T-cell (primary cell): ENCODE results near the gene ADPRHL1. TPM values are rescaled to one million over a fixed set of nuclear protein-coding genes. Genes with fewer than 3 reads are reported as not detected.

Source experiments
- ATAC-seq, 4 experiments: fragments of 200-7000 bp in 3 of 4; fragments of 150-1000 bp in 1 of 4; cut with Tn5 transposase; replicated peaks in 1 of 4; 1 replicate in 3 of 4; 2 replicates in 1 of 4; pipeline ENCODE4 v1.10.0; 2021; ENCODE audit warnings: moderate library complexity in 3 of 4, mild to moderate bottlenecking in 2 of 4, moderate number of reproducible peaks in 1 of 4
- CTCF ChIA-PET, 2 donors: fragments of 300-600 bp; sonication (Branson Sonifier 250); formaldehyde crosslinking; loops; one replicate each; lab custom pipeline; 2022; ENCODE audit warnings: antibody characterized with exemption in 2 of 2; lab: Charles Lee
- POLR2A ChIA-PET, 2 donors: fragments of 300-600 bp; sonication (Branson Sonifier 250); formaldehyde crosslinking; loops; one replicate each; lab custom pipeline; 2022; ENCODE audit warnings: antibody characterized with exemption in 2 of 2; lab: Charles Lee
- DNase-seq, 35 experiments: peaks; one replicate each; pipeline versions ENCODE4 v3.0.0 to v3.0.0-alpha.2; 2013 to 2023
- H3K27ac ChIP-seq: one replicate; pipeline ENCODE4 v1.5.1; 2013; ENCODE audit warnings: low read length
- H3K27me3 ChIP-seq, 2 experiments: replicated peaks in 1 of 2; 1 replicate in 1 of 2; 2 replicates in 1 of 2; pipeline versions ENCODE4 v1.6.1 to v1.7.0; 2013; ENCODE audit warnings: low read length in 1 of 2, mixed read lengths in 1 of 2; ENCODE audit not compliant: control insufficient read depth in 2 of 2, insufficient read depth in 2 of 2; ENCODE audit errors: extremely low read depth in 1 of 2
- H3K36me3 ChIP-seq, 2 donors: 1 replicate in 1 of 2; 2 replicates in 1 of 2; pipeline versions ENCODE4 v1.6.1 to v1.7.0; 2013; ENCODE audit warnings: low read length in 1 of 2; ENCODE audit not compliant: control insufficient read depth in 2 of 2, insufficient read depth in 1 of 2; ENCODE audit errors: extremely low read depth in 1 of 2
- H3K4me1 ChIP-seq, 2 experiments: 1 replicate in 1 of 2; 2 replicates in 1 of 2; pipeline versions ENCODE4 v1.6.1 to v1.7.0; 2013; ENCODE audit warnings: low read length in 2 of 2, mixed read lengths in 1 of 2; ENCODE audit not compliant: insufficient read depth in 2 of 2, control insufficient read depth in 1 of 2; ENCODE audit errors: extremely low read depth in 1 of 2
- H3K4me3 ChIP-seq, 2 donors: 1 replicate in 1 of 2; 2 replicates in 1 of 2; pipeline versions ENCODE4 v1.5.1 to v1.7.0; 2013; ENCODE audit warnings: mild to moderate bottlenecking in 2 of 2, low read length in 1 of 2, moderate library complexity in 1 of 2; ENCODE audit not compliant: control insufficient read depth in 1 of 2; ENCODE audit errors: extremely low read depth in 1 of 2
- H3K9me3 ChIP-seq: 2 replicates; pipeline ENCODE4 v1.7.0; 2013
- H3K27ac Mint-ChIP-seq, 2 donors: one replicate each; pipeline ENCODE4 v1.8.0; 2020 to 2021; ENCODE audit warnings: mild to moderate bottlenecking in 2 of 2, mixed read lengths in 2 of 2
- H3K27me3 Mint-ChIP-seq, 2 donors: one replicate each; pipeline ENCODE4 v1.8.0; 2021 to 2022; ENCODE audit warnings: mixed read lengths in 2 of 2
- H3K36me3 Mint-ChIP-seq: one replicate; pipeline ENCODE4 v1.8.0; 2021; ENCODE audit warnings: mixed read lengths
- H3K4me1 Mint-ChIP-seq, 3 donors: one replicate each; pipeline ENCODE4 v1.8.0; 2020 to 2022; ENCODE audit warnings: mixed read lengths in 3 of 3, mild to moderate bottlenecking in 1 of 3
- H3K4me3 Mint-ChIP-seq, 3 donors: one replicate each; pipeline ENCODE4 v1.8.0; 2020 to 2022; ENCODE audit warnings: mild to moderate bottlenecking in 3 of 3, mixed read lengths in 3 of 3, moderate library complexity in 3 of 3
- H3K9me3 Mint-ChIP-seq, 3 donors: one replicate each; pipeline ENCODE4 v1.8.0; 2020 to 2022; ENCODE audit warnings: mixed read lengths in 3 of 3
- WGBS: methylation state at CpG from one replicate; pipeline ENCODE4 v1.1.5; 2013; ENCODE audit warnings: missing lambda C conversion rate; ENCODE audit not compliant: insufficient coverage; 5-methylcytosine and 5-hydroxymethylcytosine counted together
- total RNA-seq, 35 experiments: library from RNA in 6 of 35; stranded (reverse) in 6 of 35; fragments of 120-200 nt in 1 of 35; gene quantifications; one replicate each; pipeline versions ENCODE4 v1.2.1 to v1.2.4 and lab custom pipeline; 2013 to 2026

Gene ADPRHL1
- total RNA-seq, 5 donors from 2014 or later (not counting 1 experiment from before 2014, with no cell fraction given) = 0.37 to 1.7 (median 0.92) TPM

GRCh38 chr13:113432506-113433270 lies 20.6 kb downstream of the ADPRHL1 start:
- Histone ChIP-seq H3K27ac (no peak overlapping the region), H3K4me3 (no peak overlapping the region), H3K9me3 (no peaks in the 10 kb centered on the region), H3K36me3 (no peaks in the 10 kb centered on the region), H3K4me1 (no peaks in the 10 kb centered on the region), H3K27me3 (peaks cover 0 to 3% of the 10 kb centered on the region in 2 experiments)
- Mint-ChIP-seq H3K4me3 (no peak overlapping the region), H3K36me3 (peaks cover 4% of the 10 kb centered on the region), H3K27ac (no peak overlapping the region), H3K27me3 (no peaks in the 10 kb centered on the region), H3K4me1 (no peaks in the 10 kb centered on the region), H3K9me3 (no peaks in the 10 kb centered on the region)
- ATAC-seq (no peak), DNase-seq (no peak)
- CTCF ChIA-PET = no interaction called here
- 90% methylated on average over 29 of the region's 34 CpGs for WGBS
- POLR2A ChIA-PET = no interaction called here

GRCh38 chr13:113431171-113431570 lies 22.1 kb downstream of the ADPRHL1 start:
- ChIA-PET CTCF (no interaction called here), POLR2A (no interaction called here)
- WGBS = 98% methylated on average over 20 of the region's 22 CpGs
- peaks cover 0 to 7% of the 10 kb centered on the region in 2 experiments for H3K27me3 ChIP-seq
- Mint-ChIP-seq H3K27ac (no peak overlapping the region), H3K27me3 (no peaks in the 10 kb centered on the region), H3K4me1 (no peaks in the 10 kb centered on the region), H3K36me3 (peaks cover 4% of the 10 kb centered on the region), H3K9me3 (no peaks in the 10 kb centered on the region), H3K4me3 (no peak overlapping the region)
- ATAC-seq (no peak), DNase-seq (no peak)
- H3K4me1 ChIP-seq = no peaks in the 10 kb centered on the region
- no peaks in the 10 kb centered on the region for H3K36me3 ChIP-seq
- H3K4me3 ChIP-seq = no peak overlapping the region
- H3K9me3 ChIP-seq = no peaks in the 10 kb centered on the region
- H3K27ac ChIP-seq = no peak overlapping the region

- Histone ChIP-seq H3K36me3 (no peaks in the 10 kb centered on the region), H3K4me1 (no peaks in the 10 kb centered on the region), H3K27me3 (peaks cover 0 to 9% of the 10 kb centered on the region in 2 experiments), H3K27ac (no peak overlapping the region), H3K4me3 (no peak overlapping the region), H3K9me3 (no peaks in the 10 kb centered on the region)
- ChIA-PET CTCF (no interaction called here), POLR2A (no interaction called here)
- H3K36me3 Mint-ChIP-seq = peaks cover 4% of the 10 kb centered on the region
- no peak overlapping the region for H3K27ac Mint-ChIP-seq
- no peaks in the 10 kb centered on the region for H3K27me3 Mint-ChIP-seq
- H3K4me3 Mint-ChIP-seq = no peak overlapping the region
- no peaks in the 10 kb centered on the region for H3K9me3 Mint-ChIP-seq
- DNase-seq = no peak
- no peaks in the 10 kb centered on the region for H3K4me1 Mint-ChIP-seq
- no peak for ATAC-seq
- 96% methylated on average over 19 of the region's 23 CpGs for WGBS
Observed at GRCh38 chr13:113430378-113431110, 22.7 kb downstream of the ADPRHL1 start.

- H3K27ac ChIP-seq = no peak overlapping the region
- Mint-ChIP-seq H3K27ac (no peak overlapping the region), H3K4me1 (no peaks in the 10 kb centered on the region), H3K9me3 (no peaks in the 10 kb centered on the region), H3K4me3 (no peak overlapping the region), H3K27me3 (no peaks in the 10 kb centered on the region), H3K36me3 (peaks cover 4% of the 10 kb centered on the region)
- ATAC-seq (no peak), DNase-seq (no peak)
- H3K4me3 ChIP-seq = no peak overlapping the region
- CTCF ChIA-PET = no interaction called here
- peaks cover 0 to 9% of the 10 kb centered on the region in 2 experiments for H3K27me3 ChIP-seq
- POLR2A ChIA-PET = no interaction called here
- no peaks in the 10 kb centered on the region for H3K9me3 ChIP-seq
- 70% methylated on average over 11 of the region's 16 CpGs for WGBS
- no peaks in the 10 kb centered on the region for H3K4me1 ChIP-seq
- H3K36me3 ChIP-seq = no peaks in the 10 kb centered on the region
Observed at GRCh38 chr13:113429608-113429985, 23.7 kb downstream of the ADPRHL1 start.

- 95% methylated on average over 41 of the region's 45 CpGs for WGBS
- Mint-ChIP-seq H3K4me3 (no peak overlapping the region), H3K27ac (no peak overlapping the region), H3K27me3 (no peaks in the 10 kb centered on the region), H3K36me3 (peaks cover 4% of the 10 kb centered on the region), H3K9me3 (no peaks in the 10 kb centered on the region), H3K4me1 (no peaks in the 10 kb centered on the region)
- peaks cover 0 to 9% of the 10 kb centered on the region in 2 experiments for H3K27me3 ChIP-seq
- H3K9me3 ChIP-seq = no peaks in the 10 kb centered on the region
- CTCF ChIA-PET = no interaction called here
- POLR2A ChIA-PET = no interaction called here
- ATAC-seq = no peak
- no peaks in the 10 kb centered on the region for H3K4me1 ChIP-seq
- no peak for DNase-seq
- no peak overlapping the region for H3K4me3 ChIP-seq
- H3K36me3 ChIP-seq = no peaks in the 10 kb centered on the region
- H3K27ac ChIP-seq = no peak overlapping the region
Observed at GRCh38 chr13:113428871-113429607, 24.2 kb downstream of the ADPRHL1 start.

- H3K4me3 Mint-ChIP-seq = no peak overlapping the region
- POLR2A ChIA-PET = no interaction called here
- H3K4me3 ChIP-seq = no peak overlapping the region
Observed at GRCh38 chr13:113428469-113428865, 24.8 kb downstream of the ADPRHL1 start.

More at GRCh38 chr13:113428469-113428865, 24.8 kb downstream of the ADPRHL1 start:
- H3K27me3 Mint-ChIP-seq = no peaks in the 10 kb centered on the region
- H3K9me3 Mint-ChIP-seq = no peaks in the 10 kb centered on the region
- Histone ChIP-seq H3K27ac (no peak overlapping the region), H3K27me3 (peaks cover 0 to 9% of the 10 kb centered on the region in 2 experiments), H3K9me3 (no peaks in the 10 kb centered on the region), H3K36me3 (no peaks in the 10 kb centered on the region), H3K4me1 (no peaks in the 10 kb centered on the region)
- DNase-seq = no peak
- H3K27ac Mint-ChIP-seq = no peak overlapping the region
- H3K4me1 Mint-ChIP-seq = no peaks in the 10 kb centered on the region
- 95% methylated on average over 15 of the region's 17 CpGs for WGBS
- no peak for ATAC-seq
- H3K36me3 Mint-ChIP-seq = peaks cover 4% of the 10 kb centered on the region
- CTCF ChIA-PET = no interaction called here
